GM21381 (cell line): Measurements from ENCODE around the gene CTAGE4.
"Not testable (repeated sequence)": the region's sequence is repeated elsewhere in the genome, so short reads cannot be mapped to it uniquely, and the experiment has no call there.

Experiments used
- ATAC-seq: cut with Tn5 transposase; IDR thresholded peaks from one replicate; pipeline ENCODE4 v1.9.1; 2021; ENCODE audit warnings: mild to moderate bottlenecking, moderate library complexity; ENCODE audit not compliant: unreplicated experiment

Gene CTAGE4

GRCh38 chr7:144217200-144217599, 33.9 kb downstream of the CTAGE4 start:
- not testable (repeated sequence) for ATAC-seq

- not testable (repeated sequence) for ATAC-seq
Observed at GRCh38 chr7:144218581-144218980, 35.3 kb downstream of the CTAGE4 start.

- ATAC-seq = not testable (repeated sequence)
Observed at GRCh38 chr7:144219149-144219548, 35.9 kb downstream of the CTAGE4 start.

DNA sequence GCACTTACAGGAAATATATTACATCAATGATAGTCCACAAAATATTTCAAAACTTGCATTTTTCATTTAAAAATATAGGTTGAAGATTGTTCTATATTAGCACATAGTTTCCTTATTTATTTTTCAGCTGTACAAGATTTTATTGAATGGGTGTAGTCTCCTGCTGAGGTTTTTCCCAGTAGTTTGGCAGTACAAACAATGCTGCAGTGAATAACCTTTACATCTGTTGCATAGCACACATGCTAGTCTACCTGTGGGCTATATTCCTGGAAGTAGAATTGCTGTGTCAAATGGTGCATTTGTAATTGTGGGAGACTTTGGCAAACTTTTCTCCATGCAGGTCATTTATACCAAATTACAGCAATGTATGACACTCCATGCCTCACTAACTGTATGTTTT, 37.3 kb downstream of the CTAGE4 start:
- not testable (repeated sequence) for ATAC-seq

DNA sequence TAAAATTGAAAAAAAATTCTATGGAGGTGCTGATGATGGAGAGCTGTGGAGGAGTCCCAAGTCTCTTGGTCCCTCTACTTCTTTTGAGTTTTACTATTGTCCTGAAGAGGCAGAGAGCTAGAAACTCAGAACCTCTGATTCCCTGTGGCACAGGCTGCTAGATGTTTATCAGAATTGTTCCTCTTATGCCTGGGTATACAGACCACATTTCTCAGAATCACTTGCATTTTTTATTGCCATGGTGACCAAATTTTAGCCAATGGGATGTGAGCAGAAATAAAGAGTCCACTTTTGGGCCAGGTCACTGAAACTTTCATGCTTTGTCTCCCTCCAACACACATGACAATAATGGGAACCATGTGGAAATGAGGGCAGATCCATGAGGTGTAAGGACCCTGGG, 40.4 kb downstream of the CTAGE4 start:
- ATAC-seq = not testable (repeated sequence)

- not testable (repeated sequence) for ATAC-seq
Observed at GRCh38 chr7:144226866-144227265, 43.6 kb downstream of the CTAGE4 start.

- not testable (repeated sequence) for ATAC-seq
Observed at GRCh38 chr7:144228810-144229209, 45.5 kb downstream of the CTAGE4 start.

DNA sequence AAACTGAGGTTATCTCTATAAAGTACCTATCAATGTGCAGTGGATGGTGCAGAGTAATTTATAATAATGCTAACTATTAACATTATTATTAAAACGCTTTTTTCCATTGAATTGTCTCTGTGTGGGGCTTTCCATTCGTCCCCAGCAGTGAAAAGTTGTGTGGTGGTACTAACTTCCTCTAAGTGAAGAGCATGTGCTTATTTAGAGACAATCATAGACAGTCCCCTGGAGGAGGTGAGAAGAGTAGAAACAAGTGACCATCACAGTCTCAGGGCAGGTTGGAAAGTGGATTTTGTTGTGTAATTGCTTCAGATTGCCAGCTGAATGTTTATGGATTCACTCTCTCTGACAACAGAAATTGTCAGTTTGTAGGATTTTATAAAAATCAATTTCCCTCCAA, 47.8 kb downstream of the CTAGE4 start:
- not testable (repeated sequence) for ATAC-seq

- ATAC-seq = not testable (repeated sequence)
Observed at GRCh38 chr7:144233039-144233438, 49.8 kb downstream of the CTAGE4 start.
